CD4-positive, alpha-beta T cell treated with Interleukin-15 for 1 hour (primary cell): ENCODE measurements around the gene TTC9.

Experiments
- DNase-seq: peaks from one replicate; pipeline ENCODE4 v3.0.0-alpha.2; 2020

TTC9 gene

DNA sequence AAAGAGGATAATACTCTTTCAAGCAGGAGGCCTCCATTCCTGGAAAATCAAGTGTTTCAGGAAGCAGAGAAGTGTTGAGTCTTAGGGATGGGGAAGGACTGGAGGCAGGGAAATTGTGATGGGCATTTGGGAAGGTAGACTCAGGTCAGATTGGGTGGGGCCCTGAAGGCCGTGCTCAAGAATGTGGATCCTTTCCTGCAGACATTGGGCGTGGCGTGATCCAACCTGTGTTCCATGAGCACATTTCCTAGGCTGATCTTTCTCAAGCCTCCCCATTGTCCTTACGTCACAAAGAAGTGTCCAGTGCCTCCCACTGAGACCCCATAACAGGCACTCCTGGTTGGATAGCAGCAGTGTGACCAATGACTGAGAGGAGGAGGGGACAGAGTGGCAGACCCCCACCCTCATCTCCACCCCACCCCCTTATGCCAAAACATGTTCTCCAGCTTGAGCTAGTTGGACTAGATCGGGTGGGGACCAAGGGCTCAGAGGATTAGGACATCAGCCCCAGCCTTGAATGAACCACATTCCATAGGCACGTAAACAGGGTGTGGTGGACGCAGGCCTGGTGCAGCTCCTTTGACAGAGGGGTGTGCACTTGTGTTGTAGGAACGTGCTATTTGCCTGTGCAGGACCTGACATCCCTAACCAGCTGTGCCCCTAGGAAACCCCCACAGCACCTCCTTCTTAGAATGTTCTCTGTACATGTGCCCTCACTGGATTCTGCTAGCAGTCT lies 76.8 kb downstream of the TTC9 start:
- no peak for DNase-seq

- no peak for DNase-seq
Observed at GRCh38 chr14:70721542-70721941, 79.8 kb downstream of the TTC9 start.

DNA sequence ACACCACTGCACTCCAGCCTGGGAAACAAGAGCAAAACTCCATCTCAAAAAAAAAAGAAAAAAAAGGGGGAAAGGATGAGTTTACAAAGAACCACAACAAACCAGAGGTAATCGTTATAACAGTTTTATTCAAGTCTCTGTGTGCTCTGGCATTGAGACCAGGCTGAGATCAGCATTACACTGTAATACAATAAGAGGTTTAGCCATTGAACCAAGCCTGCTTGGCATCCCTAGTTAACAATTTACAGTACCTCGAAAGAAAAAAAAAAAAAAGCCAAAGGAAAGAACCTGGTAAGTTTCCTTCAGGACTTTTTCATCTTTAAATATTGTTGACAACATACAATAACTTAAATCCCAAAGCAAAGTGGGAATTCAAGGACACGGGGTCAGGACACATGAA lies 80.7 kb downstream of the TTC9 start:
- DNase-seq, result no peak

DNA sequence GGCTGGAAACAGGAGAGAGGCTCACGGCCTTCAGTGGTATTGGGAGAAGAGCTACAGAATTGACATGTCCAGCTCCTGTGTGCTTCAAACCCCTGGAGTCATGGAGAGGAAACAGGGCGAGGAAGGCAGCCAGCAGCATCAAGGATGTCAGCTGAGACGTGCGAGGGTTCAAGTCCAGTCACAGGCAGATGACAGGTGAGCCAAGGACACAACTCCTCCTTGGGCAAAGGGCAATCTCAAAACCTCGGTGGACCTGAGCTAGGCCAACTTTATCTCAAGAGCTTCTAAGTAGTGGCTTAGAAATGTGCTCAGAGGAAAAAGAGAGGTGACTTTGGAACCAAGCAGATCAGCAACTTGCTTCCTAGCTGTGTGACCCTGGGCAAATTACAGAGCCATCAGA lies 81.6 kb downstream of the TTC9 start:
- DNase-seq, result no peak

DNA sequence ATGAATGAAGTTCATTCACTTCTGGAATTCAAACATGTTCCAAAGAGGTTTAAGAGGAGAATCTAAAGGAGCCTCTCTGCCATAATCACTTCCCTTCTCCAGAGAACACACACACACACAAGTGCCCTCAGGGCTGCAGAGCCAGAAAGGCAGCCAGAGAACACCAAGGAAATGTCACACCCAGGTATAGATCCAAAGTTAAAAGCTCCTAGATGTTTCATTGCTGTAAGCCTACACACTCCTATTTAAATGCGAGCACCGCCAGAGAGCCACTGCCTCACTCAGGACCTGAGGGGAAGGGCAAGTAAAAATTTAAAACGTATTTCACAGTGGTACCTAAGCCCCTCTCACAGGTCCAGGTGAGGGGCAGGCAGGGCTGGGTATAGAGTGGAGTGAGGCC lies 82.4 kb downstream of the TTC9 start:
- no peak for DNase-seq

DNA sequence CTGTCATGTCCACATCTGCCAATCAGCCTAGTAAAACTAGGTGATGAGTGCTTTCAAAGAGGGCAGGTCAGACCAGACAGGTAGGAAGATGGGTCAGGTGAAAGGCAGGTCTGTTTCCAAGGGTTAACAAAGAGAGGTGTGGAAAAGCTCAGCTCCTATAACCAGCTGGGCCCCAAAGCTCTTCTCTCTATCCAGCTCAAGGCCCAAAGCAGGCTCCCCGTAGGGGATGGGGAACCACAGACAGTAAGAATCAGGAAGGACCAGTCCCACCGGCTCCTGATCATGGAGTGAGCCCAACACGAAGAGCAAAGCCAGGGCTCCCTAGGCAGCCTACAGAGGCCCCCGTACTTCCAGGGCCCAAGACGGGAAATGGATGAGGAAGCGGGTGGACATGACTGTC lies 83.2 kb downstream of the TTC9 start:
- no peak for DNase-seq
